NCI-H1436 (cell line): Measurements from ENCODE around the gene ATXN1.

Experiments
- DNase-seq: peaks from one replicate; lab custom pipeline; 2025; lab: John Stamatoyannopoulos, UW

The ATXN1 gene

DNA sequence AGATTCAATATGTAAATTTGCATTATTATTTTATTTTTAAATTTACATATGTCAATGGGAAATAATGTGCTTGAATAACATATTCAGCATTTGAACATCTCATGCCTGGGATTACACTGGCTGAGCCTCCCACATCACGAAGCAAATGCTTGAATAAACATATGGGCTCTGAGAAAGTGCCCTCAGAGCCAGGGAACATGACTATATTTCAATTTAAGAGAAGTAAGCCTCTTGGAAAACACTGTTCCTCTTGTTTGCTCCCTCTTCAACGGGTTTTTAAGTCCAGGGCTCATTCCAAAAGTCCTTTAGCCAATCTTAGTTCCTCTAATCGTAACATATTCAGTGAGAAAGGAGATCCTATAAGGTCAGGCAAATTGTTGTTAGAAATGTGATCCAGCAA lies 400.9 kb downstream of the ATXN1 start:
- DNase-seq: no peak

DNA sequence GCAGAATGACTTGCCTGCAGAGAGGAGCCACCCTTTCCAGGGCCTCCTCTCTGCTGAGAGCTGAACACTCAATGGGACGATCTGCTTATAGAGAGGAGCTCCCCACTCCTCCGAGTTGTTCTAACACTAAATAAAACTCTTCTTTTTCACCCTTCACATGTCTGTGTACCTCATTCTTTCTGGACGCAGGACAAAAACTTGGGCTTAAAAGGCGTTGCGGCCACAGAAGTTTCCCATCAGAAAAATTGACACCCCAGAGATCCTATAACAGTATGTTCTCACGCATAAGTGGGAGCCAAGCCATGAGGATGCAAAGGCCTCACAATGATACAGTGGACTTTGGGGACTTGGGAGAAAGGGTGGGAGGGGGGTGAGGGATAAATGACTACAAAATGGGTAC lies 401.7 kb downstream of the ATXN1 start:
- DNase-seq: no peak

DNA sequence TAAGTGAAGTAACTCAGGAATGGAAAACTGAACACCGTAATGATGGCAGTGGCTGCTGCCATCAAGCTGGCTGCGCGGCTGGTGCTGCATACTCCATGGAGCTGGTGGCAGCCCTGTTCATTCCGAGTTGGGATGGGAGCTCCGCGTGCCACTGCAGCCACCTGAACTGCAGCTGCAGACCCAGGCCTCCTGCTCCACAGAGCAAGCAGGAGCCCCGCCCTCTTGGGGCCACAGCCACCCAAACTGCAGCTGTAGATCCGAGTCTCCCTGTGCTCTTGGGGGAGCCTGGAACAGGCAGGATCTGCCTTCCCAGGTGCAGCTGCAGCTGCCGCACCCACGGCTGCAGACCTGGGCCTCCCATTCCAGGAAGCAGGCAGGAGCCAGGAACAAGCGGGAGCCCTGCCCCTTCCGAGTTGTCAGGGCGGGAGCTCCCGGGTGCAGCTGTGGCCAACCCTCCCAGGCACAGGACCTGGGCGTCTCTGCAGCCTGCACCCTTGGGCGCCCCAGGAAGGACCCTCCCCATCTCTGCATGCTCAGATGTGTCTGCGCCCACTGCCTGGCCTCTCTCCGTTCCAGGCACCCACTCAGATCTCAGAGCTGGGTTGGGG lies 402.6 kb downstream of the ATXN1 start:
- no peak for DNase-seq

DNA sequence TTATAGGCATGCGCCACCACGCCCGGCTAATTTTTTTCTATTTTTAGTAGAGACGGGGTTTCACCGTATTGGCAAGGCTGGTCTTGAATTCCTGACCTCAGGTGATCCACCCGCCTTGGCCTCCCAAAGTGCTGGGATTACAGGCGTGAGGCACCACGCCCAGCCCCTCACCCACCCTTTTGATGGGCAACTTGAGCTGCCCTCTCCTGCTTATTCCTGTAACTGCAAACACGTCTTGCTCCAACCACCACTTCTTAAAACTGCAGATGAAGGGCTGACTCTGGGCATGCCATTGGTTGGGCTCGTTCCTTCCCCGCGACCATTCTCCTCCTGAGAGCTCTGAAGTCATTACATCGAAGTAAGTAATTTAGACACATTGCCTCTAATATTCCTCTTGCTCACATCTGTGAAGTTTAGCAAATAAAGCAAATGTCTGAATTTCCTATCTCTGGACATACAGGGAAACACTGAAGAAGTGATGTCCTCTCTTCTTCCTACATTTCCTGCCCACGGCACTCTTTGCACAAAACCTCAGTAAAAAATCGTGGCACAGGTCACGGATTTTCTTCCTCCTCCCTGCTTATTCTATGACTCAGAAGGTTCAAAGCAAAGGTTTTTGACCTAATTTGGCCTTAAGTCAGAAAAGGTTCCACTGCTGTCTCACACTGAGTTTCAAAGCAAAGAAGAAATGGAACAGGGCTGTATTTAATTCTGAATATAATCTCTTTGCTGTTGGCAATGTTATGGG lies 405.4 kb downstream of the ATXN1 start:
- no peak for DNase-seq

DNA sequence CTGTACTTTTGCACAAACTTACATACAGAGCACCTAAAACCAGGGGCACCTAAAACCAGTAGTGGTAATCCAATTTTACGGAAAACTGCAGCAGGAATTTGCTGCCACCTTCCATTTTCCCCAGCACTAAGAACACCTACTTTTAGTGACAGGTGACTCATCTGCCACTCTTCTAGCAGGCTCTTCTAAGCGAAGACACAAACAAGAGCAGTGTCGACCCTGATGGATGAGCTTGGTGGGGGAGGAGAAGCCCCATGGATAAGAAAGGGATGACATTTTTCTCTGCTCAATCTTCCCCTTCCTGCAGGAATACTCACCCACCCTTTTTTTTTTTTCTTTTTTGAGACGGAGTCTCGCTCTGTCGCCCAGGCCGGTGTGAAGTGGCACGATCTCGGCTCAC lies 406.0 kb downstream of the ATXN1 start:
- no peak for DNase-seq

DNA sequence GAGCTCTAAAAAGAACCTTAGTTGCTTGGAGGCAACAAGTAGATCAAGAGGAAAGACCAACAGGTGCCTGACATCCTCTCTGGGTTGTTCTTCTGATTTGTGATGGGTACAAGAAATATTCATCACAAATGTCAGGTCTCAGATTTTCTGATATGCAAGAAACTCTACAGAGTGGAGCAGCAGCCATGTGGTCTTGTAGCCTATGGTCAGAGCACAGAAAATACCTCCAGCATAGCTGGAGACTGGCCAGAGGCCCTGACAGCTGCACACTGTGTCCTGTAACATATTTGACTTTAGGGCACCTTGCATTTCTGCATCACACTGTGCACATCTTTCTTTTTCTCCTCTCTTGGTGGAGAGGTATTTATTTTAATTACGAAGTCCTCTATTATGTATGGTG lies 406.6 kb downstream of the ATXN1 start:
- no peak for DNase-seq

DNA sequence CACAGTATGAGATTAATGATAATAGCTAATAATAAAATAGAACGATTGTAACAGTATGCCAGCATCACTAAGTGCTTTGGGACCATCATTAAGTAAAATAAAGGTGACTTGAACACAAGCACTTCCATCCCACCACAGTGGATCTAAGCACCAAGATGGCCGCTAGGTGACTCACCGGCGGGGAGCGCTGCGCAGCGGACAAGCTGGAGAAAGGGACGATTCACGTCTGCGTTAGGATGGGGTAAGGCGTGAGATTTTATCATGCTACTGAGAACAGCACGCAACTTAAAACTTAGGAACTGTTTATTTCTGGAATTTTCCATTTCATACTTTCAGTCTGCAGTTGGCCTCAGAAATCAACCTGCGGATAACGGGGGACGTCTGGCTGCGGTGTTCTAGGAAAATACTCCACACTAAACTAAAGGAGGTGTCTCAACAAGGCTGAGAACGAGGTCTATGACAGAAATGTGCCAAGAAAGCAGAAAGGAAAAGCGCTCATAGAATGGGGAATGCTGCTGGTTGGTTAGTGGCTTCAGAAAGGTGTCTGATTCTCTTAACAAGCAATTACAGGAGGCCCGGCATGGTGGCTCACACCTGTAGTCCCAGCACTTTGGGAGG lies 408.3 kb downstream of the ATXN1 start:
- DNase-seq: no peak

DNA sequence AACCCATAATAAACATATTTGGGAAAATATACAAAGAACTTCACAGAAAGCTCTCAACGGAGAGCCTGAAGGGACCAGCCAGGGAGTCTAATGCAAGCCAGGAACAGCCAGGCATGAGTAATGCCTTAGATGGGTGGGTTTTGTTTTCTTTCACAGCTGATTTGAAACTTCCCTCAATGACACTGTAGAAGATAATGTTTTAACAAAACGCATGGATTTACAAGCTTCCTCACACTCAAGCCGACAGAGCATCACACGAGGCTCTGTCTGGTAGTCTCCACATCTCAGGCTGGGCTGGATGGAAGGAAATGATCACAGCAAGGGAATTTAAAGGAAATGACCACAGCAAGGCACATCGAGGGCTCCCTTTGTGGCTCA lies 409.0 kb downstream of the ATXN1 start:
- no peak for DNase-seq

DNA sequence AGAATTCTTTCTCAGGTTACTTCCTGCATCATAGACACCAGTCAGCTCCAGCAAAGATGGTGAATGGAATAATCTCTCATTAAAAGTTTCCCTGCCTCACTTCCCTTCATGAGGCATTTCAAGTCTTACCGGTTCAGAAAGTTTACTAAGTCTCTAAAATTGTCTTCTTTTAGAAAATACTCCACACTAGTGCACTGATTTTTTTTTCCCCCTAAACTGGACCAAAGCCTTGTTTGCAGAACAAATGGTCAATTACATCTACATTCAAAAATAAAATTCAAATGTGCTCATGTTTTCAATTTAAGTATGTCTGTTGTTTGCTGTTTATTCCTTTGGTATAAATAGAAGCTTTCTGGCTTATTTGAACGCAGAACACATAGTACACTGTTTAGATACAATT lies 411.7 kb downstream of the ATXN1 start:
- no peak for DNase-seq

DNA sequence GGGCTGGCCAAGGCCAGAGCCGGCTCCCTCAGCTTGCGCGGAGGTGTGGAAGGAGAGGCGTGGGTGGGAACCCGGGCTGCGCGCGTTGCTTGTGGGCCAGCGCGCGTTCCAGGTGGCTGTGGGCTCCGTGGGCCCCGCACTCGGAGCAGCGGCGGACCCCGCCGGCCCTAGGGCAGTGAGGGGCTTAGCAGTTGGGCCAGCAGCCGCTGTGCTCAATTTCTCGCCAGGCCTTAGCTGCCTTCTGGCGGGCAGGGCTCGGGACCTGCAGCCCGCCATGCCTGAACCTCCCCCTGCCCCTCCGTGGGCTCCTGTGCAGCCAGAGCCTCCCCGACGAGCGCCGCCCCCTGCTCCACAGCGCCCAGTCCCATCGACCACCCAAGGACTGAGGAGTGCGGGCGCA lies 414.4 kb downstream of the ATXN1 start:
- DNase-seq: no peak

DNA sequence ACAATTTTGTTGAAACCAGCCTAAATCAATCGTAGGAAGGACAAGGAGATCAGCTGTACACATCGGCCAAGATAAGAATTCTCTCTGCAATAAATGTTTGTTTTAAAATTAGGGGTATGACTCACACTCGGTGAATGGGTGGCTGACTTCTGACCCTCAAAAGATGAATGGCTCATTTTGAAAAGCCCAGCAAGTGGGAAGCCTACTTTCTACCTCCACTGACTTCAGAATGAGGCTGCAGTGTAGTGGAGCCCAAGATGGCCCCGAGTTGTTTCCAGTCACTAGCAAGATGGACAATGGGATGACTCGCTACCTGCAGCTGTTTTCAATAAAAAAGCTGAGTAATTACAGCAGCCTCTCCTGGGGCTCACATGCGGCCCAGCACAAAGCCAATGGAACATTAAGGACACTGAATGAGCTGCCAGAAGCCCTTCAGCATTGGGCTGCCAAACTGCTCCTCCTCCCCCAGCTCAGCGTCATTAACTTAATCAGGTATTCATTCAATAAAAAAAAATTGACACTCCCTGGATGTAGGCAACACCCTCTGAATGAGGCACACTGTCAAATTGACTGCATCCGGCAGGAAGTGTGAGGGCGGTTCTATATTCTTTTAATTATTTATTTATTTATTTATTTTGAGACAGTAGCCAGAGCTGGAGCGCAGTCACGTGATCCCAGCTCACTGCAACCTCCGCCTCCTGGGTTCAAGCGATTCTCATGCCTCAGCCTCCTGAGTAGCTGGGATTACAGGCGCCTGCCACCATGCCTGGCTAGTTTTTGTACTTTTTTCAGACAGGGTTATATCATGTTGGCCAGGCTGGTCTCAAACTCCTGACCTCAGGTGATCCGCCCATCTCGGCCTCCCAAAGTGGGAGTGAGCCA lies 415.6 kb downstream of the ATXN1 start:
- DNase-seq: peak; percentile 85

DNA sequence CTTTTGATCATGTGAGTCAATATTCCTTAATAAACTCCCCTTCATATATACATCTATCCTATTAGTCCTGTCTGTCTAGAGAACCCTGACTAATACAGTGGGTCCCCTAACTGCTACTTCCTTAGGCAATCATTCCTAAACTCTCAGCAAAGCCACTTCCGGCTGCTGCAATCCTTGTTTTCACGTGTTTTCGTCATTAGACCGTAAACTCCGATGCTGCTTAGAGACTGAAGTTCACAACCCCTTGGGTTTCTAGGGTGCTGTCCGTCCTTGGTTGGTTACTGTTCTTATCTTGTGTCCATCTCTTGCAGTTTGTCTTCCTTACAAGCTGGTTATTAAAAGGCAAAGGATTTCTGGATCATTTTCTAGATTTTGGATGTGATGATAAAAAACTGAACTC lies 416.5 kb downstream of the ATXN1 start:
- no peak for DNase-seq

DNA sequence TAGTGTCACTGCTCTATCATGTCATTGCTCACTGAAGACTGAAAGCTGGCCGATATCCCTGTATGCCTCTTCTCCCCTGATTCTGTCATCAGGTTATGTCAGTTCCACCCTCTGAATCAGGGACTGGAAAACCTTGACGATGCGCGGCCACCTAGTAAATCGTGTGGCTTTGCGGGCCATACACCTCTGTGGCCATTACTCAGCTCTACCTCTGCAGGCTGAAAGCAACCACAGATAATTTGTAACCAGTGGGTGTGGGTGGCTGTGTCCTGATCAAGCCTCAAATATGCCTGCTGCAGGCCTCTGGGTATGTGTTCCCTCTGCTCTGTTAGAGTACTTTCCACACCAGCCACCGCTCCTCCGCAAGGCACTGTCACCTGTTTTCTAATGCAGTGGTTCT lies 417.7 kb downstream of the ATXN1 start:
- no peak for DNase-seq

DNA sequence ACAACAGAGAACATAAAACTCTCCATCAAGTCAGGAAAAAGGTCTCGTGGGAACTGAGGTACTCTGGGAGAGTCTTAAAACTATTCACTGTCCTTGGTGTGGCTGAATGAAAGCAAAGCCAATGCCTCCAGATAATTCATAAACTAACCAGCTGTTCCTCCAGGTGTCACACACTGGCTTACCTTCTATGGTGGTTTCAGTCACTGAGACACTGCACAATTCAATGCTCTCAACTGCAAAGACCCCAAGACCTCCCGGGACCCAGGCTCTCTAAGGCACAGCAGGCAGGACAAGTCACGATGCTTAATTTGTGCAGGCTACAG lies 422.0 kb downstream of the ATXN1 start:
- DNase-seq: no peak

DNA sequence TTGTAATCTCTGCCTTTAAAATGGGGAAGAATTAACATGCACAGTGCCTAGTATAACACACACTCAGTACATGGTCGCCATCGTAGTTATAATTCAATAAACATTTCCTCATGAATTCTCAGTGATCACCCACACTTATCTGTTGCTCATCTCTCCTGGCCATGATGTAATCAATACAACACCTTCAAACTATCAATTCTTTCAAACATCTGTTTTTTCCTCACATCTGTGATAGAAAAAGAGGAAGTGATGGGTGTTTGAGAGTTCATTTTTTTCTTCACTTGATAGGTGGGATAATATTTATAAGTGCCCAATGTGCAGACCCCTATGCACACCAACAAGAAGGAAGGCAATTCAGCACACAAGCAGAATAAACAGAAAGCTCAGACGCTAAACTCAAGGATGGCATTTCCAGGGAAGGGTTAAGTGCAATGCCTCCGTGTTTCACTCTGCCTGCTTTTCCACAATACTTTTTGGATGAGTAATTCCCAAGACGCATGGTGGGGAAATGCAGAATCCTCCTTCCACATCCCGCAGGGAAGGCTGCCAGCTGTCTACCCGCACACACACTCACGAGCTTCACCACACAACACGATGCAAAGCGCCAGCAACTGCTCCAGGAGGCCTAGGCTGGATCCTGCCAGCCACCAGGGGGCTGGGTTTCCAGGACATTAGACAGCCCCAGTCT lies 422.5 kb downstream of the ATXN1 start:
- no peak for DNase-seq

DNA sequence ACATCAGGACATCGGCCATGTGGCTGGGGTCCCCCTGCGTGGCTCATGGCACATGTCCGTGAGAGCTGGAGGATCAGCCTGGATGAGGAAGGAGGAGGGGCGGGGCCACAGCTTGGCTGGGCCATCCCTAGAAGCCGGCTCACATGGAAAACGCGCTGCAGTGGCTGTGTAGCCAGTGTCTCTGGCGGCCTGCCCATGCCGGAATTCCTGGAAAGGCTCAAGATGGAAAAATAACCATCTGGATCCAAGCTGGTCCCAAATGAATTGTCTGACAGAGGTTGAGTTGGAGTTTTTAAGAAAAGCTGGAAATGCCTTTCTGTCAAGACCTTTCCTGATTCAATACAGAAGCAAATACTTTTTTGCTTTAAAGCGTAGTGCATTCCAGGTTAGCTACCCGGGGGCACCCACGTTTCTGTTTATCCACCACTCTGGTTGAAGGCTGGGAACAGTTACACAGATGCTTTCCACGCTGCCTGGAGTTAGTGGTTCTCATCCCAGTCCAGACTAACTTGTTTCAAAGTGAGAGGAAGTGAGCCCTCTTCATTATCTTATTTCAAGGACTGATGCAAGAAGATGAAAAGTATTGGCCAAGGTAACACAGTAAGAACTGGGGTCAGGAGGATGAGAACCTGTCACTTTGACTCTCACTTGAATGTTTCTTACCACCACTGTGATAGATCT lies 423.8 kb downstream of the ATXN1 start:
- DNase-seq: no peak

DNA sequence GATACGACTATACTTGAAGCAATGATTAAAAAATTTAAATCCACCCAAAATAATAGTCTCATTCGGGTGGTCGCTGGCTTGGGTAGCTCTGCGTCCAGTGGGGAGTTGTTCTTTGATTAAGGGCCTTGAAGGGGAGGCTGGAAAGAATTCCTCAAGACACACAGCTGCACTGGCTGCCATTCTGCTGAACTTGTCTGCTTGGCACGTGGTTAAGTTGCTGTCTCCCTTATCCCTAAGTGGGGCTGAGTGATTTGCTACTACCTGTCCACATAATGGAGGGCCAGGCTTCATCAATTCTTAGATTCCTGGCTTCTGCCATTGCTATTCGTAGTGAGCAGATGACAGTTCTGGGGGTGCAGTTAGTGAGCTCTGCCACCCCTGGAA lies 424.4 kb downstream of the ATXN1 start:
- no peak for DNase-seq

DNA sequence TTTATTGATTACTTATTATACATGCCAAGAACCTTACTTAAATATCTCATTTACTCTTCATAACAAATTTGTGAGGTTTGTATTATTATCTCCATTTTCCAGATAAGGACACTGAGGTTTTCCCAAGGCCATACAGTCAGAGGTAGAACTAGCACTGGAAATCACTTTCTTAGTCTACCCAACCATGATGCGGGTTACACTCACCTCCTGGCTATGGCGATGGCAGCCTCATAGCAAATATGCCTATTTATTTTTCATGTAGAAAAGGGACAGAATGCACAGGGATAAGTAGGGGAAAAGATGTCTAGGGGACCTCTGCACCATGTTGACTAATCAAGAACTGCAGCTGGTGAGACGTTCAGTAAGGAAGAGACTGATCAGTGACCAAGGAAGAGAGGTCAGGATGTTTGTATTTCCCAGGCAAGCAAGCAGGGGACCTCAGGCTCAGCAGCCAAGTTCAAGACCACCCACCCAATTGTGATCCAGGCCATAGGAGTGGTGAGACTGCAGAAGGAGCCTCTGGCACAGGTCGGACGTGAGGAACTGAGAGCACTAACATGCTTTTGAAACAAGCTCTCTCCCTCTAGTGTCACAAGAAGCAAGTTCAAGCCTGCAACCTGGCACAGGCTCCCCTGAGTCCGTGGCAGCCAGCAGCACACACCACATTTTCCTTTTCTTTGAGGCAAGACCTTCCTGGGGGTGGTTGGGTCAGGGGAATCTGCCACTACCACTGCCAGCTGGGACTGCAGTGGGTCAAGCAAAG lies 425.0 kb downstream of the ATXN1 start:
- no peak for DNase-seq

DNA sequence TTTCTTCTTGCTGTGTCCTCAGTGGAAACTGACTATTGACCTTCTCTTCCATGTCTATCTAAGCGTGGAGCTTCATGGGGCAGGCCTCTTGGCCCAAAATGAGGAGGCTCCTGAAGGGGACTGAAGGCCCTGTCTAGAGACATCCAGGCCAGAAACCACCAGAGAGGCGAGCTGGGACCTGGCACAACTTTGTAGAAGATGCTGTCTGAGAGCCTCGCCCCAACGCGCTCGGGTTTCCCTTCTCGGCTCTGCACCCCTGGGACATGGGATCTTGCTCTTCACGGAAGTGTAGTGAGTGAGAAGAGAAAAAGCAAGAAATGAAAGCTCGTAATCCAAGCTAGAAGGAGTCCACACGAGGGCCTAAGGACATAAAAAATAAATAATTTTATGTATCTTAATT lies 426.1 kb downstream of the ATXN1 start:
- DNase-seq: no peak

DNA sequence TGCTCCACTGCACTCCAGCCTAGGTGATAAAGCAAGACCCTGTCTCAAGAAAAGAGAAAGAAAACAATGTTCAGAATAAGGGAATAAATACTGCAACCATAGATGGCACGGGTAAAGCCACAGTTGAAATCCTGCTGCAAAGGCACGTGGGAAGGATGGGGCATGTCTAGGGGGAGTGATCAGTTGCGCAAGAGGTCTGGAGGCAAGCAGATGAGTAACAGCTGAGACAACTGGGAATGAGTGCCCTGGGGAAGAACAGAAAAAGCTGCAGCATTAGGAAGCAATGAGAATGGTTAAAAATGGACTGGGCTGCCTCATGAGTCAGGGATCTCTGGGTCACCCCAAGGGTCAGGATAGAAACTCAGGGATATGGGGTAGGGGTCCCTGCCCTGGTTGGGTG lies 426.6 kb downstream of the ATXN1 start:
- DNase-seq: no peak

DNA sequence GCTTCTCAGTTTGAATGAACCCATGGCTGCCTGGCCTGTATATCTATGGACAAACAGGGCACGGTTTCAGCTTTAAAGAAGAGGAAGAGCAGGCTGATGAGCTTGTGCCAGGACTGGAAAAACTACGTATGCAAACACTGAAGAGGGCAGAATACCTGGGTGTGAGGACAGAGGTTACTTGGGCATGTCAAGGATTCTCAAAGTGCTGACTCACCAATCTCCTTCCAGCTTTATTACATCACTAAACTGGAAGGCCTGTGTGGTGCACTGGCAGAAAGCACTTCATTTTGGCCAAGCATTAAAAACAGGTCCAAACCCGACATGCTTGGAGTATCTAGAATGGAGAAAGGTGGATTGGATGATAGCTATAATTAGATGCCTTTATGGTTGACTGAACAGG lies 427.7 kb downstream of the ATXN1 start:
- no peak for DNase-seq
